Stimulated activated CD4-positive, alpha-beta T cell treated with anti-CD3 and anti-CD28 coated beads, Interleukin-4, amount 100 ng/mL, for 24 hours (primary cell): ENCODE results near the gene NAGA.
A peak's percentile ranks its signal among the peaks of the same experiment; 100 is the strongest.
"Not testable (repeated sequence)": the region's sequence is repeated elsewhere in the genome, so short reads cannot be mapped to it uniquely, and the experiment has no call there.

Experiments
- DNase-seq: peaks from one replicate; pipeline ENCODE4 v3.0.0-alpha.2; 2020

The NAGA gene

DNA sequence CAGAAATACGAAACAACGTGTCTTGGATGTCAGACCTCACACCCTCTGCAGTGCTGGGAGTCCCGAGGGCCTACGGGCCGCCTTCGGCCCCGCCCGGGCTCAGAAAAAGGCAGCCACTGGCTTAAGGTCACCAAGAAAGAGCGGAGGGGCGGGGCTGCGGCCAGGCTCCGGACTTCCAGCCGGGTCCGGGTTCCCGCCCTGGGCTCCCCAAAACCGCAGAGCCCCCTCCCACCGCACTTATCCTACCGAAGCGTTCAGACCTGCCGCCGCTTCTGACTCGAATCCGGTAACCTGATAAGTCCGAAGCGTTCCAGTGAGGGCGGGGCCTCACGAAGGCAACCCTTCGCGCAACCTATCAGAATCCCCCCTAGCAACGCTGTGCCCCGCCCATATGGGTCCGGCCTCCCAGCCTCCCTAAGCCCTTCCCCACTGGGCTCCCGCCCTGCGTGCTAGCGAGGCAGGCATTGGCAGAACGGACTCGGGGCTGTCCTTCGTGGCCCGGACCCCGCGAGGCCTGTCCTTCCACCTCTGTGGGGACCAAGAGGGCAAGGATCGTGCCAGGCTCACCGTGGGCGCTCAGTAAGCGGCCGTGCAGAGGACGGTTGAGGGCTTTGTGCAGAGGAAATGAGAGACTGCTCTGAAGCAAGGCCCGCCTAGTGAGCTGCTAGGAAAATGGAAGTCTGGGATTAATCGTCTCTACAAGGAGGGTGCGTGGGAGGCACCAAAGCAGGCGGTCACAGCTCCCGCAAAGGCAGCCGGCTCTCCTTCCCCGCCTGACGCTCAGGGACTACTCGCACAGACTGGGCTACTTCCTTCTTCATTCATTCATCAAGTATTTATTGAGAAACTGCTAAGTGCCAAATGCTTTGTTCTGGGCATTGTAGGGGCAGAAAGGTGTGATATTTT, at the start of gene NAGA:
Gene NAGA, minus strand, starts transcription at position 296 of the 906 bp plus-strand sequence. CDS start 515 bp downstream, outside the sequence.
- peak; percentile 93 for DNase-seq

DNA sequence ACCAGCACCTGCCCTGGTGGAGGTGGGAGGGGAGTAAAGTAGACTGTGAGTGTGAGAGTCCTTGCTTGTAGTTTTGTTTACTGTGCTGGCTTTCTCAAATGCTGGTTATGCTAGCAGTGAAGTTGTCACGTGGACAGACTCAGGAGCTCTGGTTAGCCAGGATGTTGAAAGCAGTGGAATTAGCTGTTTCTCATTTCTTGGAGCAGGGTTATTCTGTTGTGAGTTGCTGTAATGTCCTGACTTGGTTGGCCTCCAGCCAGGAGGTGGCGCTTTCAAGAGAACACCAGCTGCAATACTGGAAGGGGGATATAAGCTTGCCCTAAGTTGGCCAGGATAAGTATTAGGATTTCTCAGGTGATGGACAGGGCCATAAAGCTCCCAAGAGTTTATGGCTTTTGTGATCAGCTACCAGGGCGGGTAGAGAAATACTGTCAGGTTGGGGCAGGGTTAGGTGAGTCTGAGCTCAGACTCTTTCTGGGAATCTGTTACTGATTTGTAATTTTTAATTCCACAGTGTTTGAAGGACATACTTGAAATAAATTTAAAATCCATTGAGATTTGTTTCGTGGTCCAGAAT, 46.3 kb upstream of the NAGA start:
- DNase-seq, result no peak

DNA sequence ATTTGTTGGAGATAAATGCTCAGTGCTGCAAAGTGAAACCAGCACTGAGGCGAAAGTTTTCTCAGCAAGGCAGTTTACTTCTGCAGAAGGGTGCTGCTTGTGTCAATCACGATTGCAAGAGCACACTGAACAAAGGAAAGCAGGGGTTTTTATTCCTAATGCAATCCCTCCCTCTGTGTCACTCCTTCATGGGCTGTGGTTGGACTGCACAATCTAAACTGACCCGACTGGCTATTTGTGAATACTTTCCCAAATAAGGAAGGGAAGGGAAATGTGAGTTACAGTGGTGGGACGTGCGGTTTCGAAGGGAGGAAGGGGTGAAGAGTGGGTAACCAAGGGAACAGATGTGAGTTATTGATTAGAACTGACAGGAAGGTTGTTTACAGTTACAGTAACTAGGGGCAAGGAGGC, 44.8 kb upstream of the NAGA start:
- DNase-seq, result not testable (repeated sequence)

DNA sequence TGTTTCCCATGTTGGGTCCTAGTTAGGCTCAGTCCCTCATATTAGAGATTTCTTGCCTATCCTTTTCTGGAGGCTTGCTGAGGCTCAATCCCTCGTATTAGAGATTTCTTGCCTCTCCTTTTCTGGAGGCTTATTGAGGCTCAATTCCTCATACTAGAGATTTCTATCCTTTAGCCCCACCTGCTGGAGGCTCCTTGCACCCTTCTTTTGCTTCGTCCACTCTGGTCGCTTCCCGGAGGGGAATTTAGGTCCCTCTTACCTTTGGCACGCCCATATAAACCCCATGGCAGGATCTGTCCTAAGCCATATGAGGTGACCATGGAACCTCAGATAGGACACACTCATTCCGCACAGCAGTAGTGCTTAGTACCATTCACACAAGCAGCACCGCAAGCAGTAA, 44.1 kb upstream of the NAGA start:
- DNase-seq, result no peak

DNA sequence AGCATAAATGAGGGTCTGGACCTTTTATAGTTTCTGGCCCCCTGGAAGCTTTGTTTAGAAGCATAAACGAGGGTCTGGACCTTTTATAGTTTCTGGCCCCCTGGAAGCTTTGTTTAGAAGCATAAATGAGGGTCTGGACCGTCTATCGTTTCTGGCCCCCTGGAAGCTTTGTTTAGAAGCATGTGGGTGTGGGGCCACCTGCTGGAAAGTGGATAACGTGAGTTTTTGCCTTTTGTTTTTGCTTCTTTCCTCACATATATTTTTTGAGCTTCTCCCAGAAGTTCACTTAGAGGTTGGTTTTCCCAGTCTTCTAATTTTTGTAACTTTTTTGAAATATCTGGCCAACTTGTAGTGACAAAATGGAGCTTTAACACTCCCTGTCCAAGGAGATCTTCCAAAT, 42.2 kb upstream of the NAGA start:
- not testable (repeated sequence) for DNase-seq

DNA sequence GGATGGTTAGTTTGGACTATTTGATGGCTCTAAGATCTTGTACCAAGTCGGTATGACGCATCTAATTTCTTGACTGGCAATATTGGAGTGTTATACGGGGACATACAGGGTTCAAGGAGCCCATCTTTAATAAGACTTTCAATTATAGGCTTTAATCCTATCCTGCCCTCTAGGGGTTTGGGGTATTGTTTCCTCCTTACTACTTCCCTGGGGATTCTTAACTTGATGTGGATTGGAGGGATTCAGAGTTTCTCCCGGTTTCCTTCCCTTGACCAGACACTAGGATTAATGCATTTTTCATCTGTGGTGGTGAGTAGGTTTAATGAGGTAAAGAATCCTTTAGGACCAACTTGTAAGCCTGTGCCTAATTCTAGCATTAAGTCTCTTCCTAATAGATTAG, 41.2 kb upstream of the NAGA start:
- DNase-seq, result no peak

DNA sequence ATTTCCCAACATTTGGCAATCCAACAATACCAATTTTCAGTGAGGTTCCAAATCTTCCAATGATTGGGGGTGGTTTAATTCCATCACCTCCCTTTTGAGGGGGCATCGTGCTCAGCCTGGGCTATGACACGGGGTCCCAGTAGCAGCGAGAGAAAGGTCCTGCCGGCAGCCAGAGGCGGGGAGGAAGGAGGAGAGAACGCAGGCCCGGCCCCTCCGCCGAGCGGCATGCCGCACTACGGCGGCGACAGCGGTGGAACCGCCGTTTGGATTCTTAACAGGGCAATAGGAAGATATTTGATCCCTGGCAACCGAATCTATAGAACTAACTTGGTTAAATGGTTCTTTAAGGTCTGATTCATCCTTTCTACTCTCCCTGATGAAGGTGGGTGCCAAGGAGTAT, 38.2 kb upstream of the NAGA start:
- DNase-seq, result no peak

DNA sequence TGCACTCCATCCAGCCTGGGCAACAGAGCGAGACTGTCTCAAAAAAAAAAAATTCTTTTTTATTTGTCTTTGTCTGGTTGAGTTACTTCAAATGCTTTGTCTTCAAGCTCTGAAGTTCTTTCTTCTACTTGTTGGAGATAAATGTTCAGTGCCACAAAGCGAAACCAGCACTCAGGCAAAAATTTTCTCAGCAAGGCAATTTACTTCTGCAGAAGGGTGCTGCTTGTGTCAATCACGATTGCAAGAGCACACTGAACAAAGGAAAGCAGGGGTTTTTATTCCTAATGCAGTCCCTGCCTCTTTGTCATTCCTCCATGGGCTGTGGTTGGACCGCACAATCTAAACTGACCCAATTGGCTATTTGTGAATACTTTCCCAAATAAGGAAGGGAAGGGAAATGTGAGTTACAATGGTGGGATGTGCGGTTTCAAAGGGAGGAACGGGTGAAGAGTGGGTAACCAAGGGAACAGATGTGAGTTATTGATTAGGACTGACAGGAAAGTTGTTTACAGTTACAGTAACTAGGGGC, 33.8 kb upstream of the NAGA start:
- not testable (repeated sequence) for DNase-seq

DNA sequence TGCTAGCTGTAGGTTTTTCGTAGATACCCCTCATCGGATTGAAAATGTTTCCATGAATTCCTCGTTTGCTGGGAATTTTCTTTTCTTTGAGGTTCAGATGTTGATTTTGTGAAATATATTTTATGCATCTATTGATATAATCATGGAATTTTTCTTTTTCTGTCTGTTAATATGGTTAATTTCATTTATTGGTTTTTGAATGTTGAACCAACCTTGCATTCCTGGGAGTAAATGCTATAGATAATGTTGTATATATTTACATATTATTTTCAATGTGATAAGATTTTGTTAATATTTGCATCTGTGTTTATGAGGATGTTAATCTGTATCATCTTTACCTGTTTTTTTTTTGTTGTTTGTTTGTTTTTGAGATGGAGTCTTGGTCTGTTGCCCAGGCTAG, 30.6 kb upstream of the NAGA start:
- no peak for DNase-seq

DNA sequence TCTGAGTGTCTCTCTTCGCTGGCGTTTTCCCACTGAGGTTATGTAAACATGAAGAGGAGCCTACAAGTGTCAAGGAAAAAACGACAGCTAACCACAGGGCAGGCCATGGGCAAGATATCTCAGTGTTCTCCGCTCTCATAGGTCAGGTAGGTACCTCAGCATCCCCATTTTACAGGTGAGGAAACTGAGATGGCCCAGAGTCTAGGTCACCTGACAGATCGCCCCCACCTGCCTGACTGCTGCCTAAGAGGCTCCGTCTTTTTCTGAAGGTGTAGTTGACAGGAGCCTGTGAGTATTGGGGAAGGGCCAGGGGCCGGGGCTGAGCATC, 20.8 kb upstream of the NAGA start:
- DNase-seq, result no peak

DNA sequence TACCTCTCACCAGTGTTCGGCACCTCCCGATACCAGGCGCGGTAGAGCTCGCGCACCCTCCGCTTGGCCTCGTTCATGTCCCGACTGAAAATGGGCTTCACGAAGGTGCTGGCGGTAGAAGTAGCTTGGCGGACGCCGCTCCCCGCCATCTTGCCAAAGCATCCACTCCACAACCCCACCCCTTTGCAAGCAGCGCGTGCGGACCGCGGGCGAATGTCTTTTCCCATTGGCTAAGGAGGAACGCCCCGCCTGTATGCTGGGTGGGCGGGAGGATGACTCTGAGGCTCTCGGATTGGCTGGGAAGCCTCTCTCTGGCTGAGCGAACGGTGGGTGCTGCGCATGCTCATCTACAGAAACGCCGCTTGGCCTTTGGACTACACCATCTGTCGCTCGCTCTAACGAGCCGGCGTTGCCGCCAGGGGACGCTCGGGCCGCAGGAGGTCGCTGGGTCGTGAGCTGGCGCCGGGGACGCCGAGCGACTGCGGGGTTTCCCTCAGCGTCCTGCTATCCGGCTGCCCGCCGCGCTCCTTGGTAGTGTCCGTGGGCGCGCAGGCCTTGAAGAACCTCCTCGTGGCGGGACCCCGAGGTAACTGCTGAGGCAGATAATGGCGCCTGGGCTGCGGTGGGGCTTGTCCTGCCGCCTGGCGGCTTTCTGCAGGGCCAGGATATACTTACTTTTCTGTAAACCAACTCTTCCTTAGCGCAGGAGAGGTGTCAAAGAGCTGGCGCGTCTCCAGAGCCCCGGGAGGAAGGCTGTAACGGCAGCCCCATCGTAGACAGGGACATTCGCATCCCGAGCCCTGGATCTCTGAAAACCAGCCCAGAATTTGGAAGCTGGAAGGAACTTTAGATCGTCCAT, 20.2 kb upstream of the NAGA start, which contains the start of gene NDUFA6:
Gene NDUFA6, minus strand, starts transcription at position 177 of the 859 bp plus-strand sequence. Its CDS starts 28 bp downstream, at position 149.
- peak; percentile 99 for DNase-seq

DNA sequence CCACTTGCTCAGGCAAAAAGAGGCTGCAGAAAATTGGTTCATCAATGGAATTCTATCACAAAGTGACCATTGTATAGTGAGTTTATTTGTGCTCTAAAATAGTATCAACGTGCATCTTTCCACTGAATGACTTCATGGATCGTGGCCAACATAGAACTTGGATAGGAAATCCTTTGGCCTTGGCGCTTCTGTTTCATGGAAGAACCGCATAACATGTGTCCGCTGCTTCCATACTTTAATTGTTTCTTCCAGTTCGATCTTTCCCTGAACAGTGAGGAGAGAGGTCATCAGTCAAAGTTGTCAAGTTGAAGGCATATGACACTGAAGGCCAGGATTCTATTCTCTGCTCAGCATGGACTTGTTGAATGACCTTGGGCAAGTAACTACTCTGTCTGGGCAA, 15.4 kb upstream of the NAGA start:
- DNase-seq, result no peak

DNA sequence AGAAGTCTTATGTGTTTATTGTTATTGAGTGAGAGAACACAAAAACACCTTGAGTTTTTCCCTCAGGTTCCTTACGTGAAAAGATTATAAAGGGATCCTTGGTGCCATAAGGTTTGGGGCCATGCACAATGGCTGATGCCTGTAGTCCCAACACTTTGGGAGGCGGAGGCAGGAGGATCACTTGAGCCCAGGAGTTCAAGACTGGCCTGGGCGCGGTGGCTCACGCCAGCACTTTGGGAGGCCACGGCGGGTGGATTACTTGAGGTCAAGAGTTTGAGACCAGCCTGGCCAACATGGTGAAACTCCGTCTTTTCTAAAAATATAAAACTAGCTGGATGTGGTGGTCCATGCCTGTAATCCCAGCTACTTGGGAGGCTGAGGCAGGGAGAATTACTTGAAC, 14.3 kb upstream of the NAGA start:
- no peak for DNase-seq

DNA sequence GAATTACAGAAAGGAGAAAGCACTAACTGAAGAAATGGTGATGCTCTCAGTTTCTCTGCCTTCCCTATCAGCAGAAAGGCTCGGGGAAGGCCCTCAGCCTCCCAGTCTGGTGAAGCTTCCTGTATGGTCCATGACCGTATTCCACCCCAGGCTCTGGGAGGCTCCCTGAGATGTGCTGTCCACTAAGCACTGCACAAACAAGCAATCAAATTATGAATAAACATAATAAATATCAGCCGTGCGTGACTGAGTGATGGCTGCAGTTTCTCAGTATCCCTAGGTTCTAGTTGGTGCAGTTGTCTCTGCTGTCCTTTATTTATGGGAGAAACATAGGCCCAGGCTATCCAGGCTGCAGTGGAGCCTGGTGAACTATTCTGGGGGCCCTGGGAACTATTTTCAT, 12.5 kb upstream of the NAGA start:
- DNase-seq, result no peak

DNA sequence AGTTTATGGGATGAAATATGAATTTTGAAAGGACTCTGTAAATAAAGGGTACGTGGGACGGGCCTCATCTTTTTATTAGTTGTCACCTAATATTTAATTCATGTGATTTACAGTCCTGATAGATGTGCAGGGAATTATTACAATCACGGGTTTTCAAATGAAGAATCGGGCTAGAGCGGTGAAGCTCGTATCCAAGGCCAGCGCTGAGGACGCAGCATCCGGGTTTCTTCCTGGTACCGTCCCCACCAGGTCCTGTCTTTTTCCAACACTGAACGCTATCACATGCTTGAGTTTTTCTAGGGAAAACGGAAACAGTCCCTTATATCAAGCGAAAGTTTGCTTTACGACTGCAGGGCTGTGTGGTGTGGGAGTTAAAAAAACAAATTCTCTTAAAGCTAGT, 9.7 kb upstream of the NAGA start:
- no peak for DNase-seq

DNA sequence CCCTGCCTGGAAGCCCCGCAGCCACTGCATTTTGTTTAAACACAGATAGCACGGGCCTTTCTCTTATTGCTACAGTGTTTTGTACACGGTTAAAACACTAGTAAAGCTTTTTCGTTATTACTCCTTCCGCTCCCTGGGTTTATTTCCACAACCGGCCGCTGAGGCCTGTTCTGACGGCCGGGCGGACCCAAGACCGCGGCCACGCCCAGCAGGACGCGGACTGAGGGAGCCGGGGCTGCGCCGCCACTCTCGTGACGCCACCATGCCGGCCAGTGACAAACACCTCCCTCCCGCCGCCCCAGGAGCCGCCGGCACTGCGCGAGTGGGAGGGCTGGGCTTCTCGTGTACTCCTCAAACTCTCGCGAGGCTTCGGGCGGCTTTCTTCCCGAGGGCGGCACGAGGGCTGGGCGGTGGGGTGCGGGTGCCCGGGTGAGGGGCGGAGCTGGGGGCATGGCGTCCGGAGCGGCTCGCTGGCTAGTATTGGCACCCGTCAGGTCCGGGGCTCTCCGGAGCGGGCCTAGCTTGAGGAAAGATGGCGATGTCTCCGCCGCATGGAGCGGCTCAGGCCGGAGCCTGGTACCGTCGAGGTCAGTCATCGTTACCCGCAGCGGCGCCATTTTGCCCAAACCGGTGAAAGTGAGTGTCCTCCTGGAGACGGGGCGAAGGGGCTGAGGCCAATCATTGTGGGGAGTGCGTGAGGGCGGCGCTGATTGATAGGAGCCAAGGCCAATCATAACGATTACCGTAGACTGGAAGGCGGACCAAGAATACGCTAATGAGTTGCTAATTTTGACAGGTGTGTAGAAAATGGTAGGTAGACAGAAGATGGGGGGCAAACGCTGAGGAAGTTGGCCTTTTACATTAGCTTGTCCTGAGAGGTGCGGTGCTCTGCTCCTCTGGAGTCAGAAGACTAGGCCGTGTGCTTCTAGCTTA, 9.0 kb upstream of the NAGA start, which contains the start of gene SMDT1:
Gene SMDT1, plus strand, starts transcription at position 382 of the 933 bp plus-strand sequence. Its CDS starts 69 bp downstream, at position 451.
- DNase-seq, result peak; percentile 99

DNA sequence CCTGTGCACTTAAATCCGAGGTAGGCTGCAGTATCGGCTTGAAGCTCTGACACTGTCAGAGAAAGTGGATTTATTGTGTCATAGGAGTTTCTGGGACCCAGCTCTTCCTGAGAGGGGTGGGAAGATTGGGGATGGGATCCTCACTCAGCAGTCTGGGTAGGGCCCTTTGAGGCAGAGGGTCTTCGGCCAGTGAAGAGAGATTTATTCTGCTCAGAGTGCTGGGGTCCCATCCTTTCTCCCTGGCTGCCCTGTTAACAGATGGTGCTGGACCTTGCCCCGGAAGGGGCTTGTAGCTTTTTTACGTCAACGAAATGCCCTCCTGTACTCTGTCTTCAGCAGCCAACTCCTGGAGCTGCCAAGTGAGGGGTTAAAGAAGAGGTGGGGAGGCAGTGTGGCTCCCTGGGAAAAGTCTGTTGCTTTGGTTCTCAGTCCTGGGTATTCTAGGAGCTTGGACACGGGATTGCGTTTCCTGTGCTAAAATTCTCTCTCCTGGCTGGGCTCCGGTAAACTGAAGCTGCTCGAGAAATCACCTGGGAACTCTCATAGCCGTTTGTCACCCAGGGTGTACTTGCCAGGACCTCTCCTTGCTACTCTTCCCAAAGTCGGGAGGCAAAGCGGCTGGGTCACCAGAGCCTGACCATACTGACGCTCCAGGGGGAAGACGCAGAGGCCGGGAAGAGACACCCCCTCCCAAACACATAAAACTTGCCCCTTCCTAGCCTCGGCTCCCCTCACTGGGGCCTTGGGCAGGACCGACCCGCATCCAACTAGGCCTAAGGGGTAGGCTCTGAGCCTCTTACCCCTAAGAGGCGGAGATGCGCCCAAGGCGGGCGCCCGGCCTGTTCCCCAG, 8.1 kb upstream of the NAGA start:
- DNase-seq, result no peak

DNA sequence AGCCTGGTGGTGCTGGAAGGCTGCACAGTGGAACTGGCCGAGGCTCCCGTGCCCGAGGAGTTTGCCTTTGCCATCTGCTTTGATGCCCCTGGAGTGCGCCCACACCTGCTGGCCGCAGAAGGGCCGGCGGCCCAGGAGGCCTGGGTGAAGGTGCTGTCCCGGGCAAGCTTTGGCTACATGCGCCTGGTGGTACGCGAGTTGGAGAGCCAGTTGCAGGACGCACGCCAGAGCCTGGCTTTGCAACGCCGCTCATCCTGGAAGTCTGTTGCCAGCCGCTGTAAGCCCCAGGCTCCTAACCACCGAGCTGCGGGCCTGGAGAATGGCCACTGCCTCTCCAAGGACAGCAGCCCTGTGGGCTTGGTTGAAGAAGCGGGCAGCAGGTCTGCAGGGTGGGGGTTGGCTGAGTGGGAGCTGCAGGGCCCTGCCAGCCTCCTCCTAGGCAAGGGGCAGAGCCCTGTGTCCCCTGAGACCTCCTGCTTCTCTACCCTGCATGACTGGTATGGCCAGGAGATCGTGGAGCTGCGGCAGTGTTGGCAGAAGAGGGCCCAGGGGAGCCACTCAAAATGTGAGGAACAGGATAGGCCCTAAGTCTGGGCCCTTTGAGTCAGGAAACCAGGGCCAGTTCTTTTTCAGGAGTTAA, 7.0 kb upstream of the NAGA start:
- DNase-seq, result no peak

DNA sequence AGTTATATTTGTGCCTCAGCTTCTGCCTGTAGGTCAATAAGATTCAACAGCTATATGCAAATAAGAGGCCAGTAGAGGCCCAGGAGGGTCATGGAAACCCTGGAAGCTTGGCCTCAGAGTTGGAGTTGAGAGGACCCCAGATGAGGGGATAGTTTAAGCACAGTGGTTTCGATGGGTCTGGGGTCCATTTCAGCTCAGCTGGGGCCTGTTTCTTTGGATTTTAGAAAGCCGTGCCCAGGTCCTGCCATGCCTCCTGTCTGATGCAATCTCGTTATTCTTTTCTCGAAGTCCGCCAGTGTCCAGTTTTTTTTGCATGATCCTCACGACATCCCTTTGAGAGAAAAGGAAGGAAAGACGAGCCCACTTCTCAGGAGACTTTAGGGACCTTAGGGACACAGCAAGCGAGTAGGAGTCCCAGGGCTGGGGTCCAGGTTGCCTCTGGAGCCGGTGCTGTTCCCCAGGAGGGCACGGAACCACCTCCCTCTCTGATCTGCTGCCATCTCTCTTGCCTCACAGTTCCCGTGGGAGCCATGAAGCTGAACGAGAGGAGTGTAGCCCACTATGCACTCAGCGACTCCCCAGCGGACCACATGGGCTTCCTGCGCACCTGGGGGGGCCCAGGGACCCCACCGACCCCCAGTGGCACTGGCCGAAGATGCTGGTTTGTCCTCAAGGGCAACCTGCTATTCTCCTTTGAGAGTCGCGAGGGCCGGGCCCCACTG, 6.3 kb upstream of the NAGA start:
- DNase-seq, result no peak
